Measurements from ENCODE around the gene MRTFA. TPM values are rescaled to one million over a fixed set of nuclear protein-coding genes. Genes with fewer than 3 reads are reported as not detected.
A peak's percentile ranks its signal among the peaks of the same experiment; 100 is the strongest.

Gene MRTFA
- total RNA-seq, 1 donor from 2014 or later, result 68.4 TPM

DNA sequence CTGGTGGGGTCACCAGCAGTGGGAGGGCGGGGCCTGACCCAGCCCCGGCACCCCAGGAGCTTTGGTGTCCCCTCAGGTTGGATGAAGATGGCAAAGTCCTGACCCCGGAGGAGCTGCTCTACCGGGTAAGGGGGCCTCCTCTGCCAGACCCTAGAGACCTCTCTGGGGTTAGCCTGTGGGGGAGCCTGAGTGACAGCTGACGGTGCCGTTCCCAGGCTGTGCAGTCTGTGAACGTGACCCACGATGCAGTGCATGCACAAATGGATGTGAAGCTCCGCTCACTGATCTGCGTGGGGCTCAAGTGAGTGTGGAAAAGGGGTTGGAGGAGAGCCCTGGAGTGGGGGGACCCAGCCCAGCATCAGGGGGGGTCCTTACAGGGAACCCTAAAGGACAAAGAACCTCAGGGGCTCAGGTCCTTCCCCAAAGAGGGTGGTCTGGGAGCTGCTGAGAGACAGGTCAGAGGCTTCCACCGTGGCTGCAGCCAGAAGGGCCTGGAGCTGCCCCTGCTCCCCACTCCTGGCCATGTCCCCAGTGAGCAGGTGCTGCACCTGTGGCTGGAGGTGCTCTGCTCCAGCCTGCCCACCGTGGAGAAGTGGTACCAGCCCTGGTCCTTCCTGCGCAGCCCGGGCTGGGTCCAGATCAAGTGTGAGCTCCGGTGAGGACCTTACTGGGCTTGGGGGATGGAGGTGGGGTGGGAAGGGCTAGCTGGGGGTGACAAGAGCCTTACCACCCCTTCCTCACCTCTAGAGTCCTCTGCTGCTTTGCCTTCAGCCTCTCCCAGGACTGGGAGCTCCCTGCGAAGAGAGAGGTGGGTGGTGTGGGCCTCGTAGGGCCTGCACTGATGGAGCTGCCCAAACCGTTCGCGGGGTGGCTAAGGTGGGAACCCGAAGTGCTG is 227.6 kb downstream of the MRTFA start:
- H3K36me3 Mint-ChIP-seq (ENCODE audit: low read depth, unreplicated experiment), result peaks cover 27% of the 10 kb centered on the region
- H3K27me3 Mint-ChIP-seq (ENCODE audit: unreplicated experiment), result peaks cover 12% of the 10 kb centered on the region
- no peak overlapping the region for H3K4me3 Mint-ChIP-seq (ENCODE audit: unreplicated experiment)
- DNase-seq (ENCODE audit: low spot score), result no peak
- H3K9me3 Mint-ChIP-seq (ENCODE audit: unreplicated experiment), result no peaks in the 10 kb centered on the region
- H3K4me1 Mint-ChIP-seq (ENCODE audit: unreplicated experiment), result no peaks in the 10 kb centered on the region
- H3K27ac Mint-ChIP-seq (ENCODE audit: unreplicated experiment), result no peak overlapping the region
- TF ChIP-seq, protein P1, sequence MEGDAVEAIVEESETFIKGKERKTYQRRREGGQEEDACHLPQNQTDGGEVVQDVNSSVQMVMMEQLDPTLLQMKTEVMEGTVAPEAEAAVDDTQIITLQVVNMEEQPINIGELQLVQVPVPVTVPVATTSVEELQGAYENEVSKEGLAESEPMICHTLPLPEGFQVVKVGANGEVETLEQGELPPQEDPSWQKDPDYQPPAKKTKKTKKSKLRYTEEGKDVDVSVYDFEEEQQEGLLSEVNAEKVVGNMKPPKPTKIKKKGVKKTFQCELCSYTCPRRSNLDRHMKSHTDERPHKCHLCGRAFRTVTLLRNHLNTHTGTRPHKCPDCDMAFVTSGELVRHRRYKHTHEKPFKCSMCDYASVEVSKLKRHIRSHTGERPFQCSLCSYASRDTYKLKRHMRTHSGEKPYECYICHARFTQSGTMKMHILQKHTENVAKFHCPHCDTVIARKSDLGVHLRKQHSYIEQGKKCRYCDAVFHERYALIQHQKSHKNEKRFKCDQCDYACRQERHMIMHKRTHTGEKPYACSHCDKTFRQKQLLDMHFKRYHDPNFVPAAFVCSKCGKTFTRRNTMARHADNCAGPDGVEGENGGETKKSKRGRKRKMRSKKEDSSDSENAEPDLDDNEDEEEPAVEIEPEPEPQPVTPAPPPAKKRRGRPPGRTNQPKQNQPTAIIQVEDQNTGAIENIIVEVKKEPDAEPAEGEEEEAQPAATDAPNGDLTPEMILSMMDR (IDR thresholded peaks at IDR 0.05; ENCODE audit: unreplicated experiment), result no peak

DNA sequence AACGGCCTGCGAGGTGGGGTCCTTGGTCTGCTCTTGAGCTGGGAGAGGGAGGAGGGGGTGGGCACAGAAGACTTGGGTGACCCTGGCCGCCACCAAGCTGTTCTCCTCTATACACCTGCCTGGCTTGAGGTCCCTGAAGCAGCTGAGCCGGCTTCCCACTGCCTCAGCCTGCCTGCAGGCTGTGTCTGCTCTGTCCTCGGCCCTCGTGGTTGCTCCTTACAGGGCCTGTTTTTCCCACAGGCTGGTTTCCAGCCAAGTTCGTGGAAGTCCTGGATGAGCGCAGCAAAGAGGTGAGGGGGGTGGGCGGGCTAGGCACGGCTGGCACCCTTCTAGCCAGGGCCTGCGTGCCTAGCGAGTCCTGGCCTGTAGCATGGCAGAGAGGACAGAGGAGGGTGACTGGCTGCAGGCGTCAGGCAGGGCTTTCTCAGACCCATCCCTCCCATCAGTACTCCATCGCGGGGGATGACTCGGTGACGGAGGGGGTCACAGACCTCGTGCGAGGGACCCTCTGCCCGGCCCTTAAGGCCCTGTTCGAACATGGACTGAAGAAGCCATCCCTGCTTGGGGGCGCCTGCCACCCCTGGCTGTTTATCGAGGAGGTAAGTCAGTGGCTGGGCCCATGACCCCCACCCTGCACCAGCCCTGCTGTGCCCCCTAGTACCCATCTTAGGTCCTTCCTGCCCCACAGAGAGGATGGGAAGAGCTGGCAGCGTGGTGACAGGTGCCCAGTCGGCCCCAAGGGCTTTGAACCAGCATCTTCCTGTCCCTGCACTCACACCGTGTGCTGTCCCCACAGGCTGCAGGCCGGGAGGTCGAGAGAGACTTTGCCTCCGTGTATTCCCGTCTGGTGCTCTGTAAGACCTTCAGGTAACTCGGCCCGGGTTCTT is 228.4 kb downstream of the MRTFA start:
- Mint-ChIP-seq H3K27me3 (ENCODE audit: unreplicated experiment) (peaks cover 19% of the 10 kb centered on the region), H3K4me3 (ENCODE audit: unreplicated experiment) (no peak overlapping the region), H3K9me3 (ENCODE audit: unreplicated experiment) (no peaks in the 10 kb centered on the region), H3K36me3 (ENCODE audit: low read depth, unreplicated experiment) (peaks cover 32% of the 10 kb centered on the region), H3K27ac (ENCODE audit: unreplicated experiment) (no peak overlapping the region), H3K4me1 (ENCODE audit: unreplicated experiment) (peaks cover 7% of the 10 kb centered on the region)
- TF ChIP-seq, protein P1 (IDR thresholded peaks at IDR 0.05; ENCODE audit: unreplicated experiment), result no peak
- no peak for DNase-seq (ENCODE audit: low spot score)

DNA sequence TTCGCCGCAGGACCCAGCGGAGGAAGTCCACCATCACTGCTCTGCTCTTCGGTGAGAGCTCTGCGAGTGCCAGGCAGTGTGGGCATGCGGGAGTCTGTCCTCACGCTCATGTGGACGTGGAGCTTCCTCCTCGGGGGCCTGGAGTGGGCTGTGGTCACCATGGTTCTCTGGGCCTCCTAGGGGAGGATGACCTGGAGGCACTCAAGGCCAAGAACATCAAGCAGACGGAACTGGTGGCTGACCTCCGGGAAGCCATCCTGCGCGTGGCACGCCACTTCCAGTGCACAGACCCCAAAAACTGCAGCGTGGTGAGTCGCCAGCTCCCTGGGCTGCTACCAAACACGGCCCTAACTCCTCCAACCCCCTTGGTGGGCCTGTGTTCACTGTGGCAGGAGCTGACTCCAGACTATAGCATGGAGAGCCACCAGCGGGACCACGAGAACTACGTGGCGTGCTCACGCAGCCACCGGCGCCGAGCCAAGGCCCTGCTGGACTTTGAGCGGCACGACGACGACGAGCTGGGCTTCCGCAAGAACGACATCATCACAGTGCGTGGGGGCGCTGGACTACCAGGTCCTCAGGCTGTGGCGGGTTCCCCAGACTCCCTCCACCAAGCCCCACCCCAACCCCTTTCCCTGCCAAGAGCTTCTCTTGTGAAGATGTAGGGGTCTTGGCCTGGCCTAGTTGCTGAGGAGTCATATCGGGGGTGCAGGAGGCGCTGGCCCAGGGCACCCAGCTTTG is 229.3 kb downstream of the MRTFA start:
- peaks cover 20% of the 10 kb centered on the region for H3K27me3 Mint-ChIP-seq (ENCODE audit: unreplicated experiment)
- TF ChIP-seq, protein P1 (IDR thresholded peaks at IDR 0.05; ENCODE audit: unreplicated experiment), result no peak
- peaks cover 34% of the 10 kb centered on the region for H3K36me3 Mint-ChIP-seq (ENCODE audit: low read depth, unreplicated experiment)
- H3K4me1 Mint-ChIP-seq (ENCODE audit: unreplicated experiment), result peaks cover 7% of the 10 kb centered on the region
- no peak for DNase-seq (ENCODE audit: low spot score)
- H3K27ac Mint-ChIP-seq (ENCODE audit: unreplicated experiment), result peak overlapping the region; percentile 72
- no peak overlapping the region for H3K4me3 Mint-ChIP-seq (ENCODE audit: unreplicated experiment)
- no peaks in the 10 kb centered on the region for H3K9me3 Mint-ChIP-seq (ENCODE audit: unreplicated experiment)

DNA sequence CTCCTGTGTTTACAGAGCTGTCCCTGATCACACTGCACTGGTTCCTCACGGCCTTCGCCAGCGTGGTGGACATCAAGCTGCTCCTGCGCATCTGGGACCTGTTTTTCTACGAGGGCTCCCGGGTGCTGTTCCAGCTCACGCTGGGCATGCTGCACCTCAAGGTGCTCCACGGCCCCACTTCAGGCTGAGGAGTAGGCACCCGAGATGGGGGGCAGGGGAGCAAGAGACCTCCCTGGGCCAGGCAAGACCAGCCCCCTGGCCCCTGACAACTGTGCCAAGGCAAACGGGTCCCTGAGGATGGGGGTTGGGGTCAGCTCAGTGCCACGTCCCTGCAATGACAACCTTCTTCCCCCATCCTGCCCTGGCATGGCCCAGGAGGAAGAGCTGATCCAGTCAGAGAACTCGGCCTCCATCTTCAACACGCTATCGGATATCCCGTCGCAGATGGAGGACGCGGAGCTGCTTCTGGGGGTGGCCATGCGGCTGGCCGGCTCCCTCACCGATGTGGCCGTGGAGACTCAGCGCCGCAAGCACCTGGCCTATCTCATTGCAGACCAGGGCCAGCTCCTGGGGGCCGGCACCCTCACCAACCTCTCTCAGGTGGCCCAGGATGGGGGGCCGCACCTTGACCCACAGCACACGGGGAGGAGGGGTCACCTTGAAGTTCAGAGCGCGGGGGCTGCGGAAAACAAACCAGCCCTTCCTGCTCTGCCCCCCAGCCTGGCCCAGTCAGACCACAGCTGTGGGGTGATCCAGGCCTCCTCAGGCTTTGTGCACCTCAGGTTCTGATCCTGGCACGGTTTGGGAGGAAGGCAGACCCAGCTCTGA is 230.2 kb downstream of the MRTFA start:
- peaks cover 41% of the 10 kb centered on the region for H3K36me3 Mint-ChIP-seq (ENCODE audit: low read depth, unreplicated experiment)
- H3K4me3 Mint-ChIP-seq (ENCODE audit: unreplicated experiment), result no peak overlapping the region
- peaks cover 14% of the 10 kb centered on the region for H3K4me1 Mint-ChIP-seq (ENCODE audit: unreplicated experiment)
- peaks cover 20% of the 10 kb centered on the region for H3K27me3 Mint-ChIP-seq (ENCODE audit: unreplicated experiment)
- no peak for DNase-seq (ENCODE audit: low spot score)
- no peak overlapping the region for H3K27ac Mint-ChIP-seq (ENCODE audit: unreplicated experiment)
- TF ChIP-seq, protein P1 (IDR thresholded peaks at IDR 0.05; ENCODE audit: unreplicated experiment), result no peak
- H3K9me3 Mint-ChIP-seq (ENCODE audit: unreplicated experiment), result no peaks in the 10 kb centered on the region
